HG03280 (cell line): ENCODE data around the gene CD300E.

Experiments
- ATAC-seq: cut with Tn5 transposase; IDR thresholded peaks from one replicate; pipeline ENCODE4 v1.9.1; 2021; ENCODE audit warnings: mild to moderate bottlenecking, moderate library complexity; ENCODE audit not compliant: unreplicated experiment

Gene CD300E

DNA sequence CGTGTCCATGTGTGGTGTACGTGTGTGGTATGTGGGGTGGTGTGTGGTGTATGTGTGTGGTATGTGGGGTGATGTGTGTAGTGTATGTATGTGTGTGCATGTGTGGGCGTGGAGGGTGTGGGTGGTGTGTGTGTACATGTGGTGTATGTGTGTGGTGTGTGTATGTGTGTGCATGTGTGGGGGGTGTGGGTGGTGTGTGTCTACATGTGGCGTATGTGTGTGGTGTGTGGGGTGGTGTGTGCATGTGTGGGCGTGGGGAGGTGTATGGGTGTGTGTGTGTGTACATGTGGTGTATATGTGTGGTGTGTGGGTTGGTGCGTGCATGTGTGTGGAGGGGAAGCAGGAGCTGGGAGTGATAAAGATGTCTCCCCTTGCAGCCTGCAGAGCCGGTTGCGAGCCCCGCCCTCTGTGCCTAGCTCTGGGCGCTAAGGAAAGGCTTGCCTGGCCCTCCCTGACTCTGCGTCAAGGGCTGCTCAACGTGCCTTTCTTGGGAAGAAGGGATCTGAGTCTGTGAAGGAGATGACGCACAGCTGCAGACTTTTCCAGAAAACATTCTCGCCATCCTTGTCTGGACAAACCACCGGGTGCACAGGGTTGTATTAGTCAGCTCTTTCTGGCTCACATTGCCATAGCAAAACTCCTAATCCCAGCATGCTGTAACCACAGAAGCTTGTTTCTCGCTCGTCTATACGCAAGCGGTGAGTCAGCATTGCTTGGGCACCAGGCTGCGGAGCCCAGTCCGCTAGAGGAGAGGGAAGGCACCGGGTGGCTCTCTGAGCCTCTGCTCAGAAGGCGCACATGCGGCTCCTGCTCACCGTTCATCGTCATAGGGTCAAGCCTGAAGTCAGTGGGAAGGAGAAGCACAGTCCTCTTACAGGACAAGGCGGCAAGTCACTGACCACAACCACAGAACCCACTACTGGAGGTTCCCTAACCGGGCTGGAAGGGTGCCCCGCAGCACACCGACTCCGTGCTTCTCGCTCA, 54.2 kb downstream of the CD300E start:
- no peak for ATAC-seq

DNA sequence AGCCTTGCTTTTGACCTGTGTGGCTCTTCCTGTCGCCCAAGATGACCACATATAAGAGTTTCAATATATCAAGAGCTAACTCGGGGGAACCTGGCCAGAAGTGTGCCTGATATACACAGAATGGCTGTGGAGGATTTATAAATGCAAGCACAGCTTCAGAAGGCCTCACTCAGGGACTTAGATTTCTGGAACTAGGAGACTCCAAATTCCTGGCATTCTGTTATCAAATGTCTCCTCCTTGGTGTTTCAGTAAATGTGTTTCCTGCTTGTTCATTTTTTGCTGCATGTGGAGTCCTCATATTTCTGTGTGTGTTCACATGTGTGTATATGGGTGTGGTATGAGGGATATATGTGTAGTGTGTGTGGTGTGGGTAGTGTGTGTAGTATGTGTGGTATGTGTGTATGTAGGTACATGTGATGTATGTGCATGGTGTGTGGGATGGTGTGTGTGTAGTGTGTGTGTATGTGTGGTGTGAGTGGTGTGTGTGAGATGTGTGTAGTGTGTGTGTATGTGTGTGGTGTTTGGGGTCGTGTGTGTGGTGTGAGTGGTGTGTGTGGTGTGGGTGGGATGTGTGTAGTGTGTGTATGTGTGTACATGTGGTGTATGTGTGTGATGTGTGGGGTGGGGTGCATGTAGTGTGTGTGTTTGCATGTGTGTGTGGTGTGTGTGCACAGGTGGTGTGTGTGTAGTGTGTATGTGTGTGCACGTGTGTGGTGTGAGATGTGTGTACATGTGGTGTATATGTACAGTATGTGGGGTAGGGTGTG, 55.2 kb downstream of the CD300E start:
- ATAC-seq = no peak

- no peak for ATAC-seq
These were observed 56.1 kb downstream of the CD300E start, which contains the start of gene CD300H for GRCh38 chr17:74567397-74567796. CD300H (minus strand) TSS chr17:74567509.

- no peak for ATAC-seq
These were observed 57.3 kb downstream of the CD300E start for GRCh38 chr17:74566132-74566753.

GRCh38 chr17:74565126-74565525, 58.4 kb downstream of the CD300E start:
- no peak for ATAC-seq

DNA sequence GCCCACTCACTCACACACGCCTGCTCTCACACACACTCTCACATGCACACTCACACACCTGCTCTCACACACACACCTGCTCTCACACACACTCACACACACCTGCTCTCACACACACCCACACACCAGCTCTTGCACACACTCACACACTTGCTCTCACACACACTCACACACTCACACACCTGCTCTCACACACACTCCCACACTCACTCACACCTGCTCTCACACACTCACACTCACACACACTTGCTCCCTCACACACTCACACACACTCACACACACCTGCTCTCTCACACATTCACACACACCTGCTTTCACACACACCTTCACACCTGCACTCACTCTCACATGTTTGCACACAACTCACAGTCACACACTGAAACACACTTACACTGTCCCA, 60.2 kb downstream of the CD300E start:
- ATAC-seq = no peak

DNA sequence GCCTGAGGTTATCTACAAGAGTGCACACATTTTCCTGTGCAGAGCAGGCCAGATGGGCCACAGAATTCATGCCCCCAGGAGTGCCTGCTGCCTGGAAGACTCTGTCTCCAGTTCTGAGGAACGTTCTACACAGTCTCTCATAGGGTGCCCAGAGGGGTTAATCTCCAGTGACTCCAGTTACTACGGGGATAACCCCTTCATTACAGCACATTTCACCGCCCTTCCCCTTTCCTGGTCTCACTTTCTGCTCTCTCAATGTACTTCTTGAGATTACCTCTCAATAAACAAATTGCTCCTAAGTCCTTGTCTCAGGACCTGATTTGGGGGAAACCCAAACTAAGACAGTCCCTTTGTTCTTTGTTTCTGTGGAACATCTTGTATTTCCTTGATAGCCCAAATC, 62.0 kb downstream of the CD300E start:
- no peak for ATAC-seq
